ENCODE measurements around the gene S100A13. TPM values are rescaled to one million over a fixed set of nuclear protein-coding genes. Genes with fewer than 3 reads are reported as not detected.

Gene S100A13
- total and polyA plus RNA-seq, 9 of the 15 experiments (the other 6 are each of a cell fraction or from before 2014, with no cell fraction given) = 41.9 to 129 (median 58.0) TPM

DNA sequence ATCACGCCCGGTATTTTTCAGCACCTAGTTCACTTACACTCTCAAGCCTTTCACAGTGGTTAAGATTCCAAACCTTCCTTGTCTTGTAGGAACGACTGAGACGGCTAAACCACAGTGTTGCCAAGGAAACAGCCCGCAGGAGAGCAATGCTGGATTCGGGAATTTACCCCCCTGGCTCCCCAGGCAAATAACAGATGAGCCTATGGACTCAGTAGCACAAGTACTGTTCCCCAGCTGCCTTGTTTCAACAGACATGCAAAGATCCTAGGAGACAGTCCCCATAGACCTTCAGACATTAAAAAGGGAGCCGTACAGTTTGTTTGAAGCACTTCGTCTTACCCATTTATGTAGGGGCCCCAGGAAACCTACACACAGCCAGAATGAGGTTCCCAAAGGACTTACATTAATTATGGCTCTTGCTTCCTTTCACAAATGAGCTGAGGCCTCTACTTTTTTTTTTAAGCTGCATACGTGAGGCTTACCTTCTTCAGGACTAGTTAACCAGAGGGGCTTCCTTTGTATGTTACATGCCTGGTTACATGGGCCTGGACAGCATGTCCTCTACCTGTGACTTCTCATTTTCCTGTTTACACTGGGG lies 33.9 kb upstream of the S100A13 start (continued):
- TF ChIP-seq, protein P1, sequence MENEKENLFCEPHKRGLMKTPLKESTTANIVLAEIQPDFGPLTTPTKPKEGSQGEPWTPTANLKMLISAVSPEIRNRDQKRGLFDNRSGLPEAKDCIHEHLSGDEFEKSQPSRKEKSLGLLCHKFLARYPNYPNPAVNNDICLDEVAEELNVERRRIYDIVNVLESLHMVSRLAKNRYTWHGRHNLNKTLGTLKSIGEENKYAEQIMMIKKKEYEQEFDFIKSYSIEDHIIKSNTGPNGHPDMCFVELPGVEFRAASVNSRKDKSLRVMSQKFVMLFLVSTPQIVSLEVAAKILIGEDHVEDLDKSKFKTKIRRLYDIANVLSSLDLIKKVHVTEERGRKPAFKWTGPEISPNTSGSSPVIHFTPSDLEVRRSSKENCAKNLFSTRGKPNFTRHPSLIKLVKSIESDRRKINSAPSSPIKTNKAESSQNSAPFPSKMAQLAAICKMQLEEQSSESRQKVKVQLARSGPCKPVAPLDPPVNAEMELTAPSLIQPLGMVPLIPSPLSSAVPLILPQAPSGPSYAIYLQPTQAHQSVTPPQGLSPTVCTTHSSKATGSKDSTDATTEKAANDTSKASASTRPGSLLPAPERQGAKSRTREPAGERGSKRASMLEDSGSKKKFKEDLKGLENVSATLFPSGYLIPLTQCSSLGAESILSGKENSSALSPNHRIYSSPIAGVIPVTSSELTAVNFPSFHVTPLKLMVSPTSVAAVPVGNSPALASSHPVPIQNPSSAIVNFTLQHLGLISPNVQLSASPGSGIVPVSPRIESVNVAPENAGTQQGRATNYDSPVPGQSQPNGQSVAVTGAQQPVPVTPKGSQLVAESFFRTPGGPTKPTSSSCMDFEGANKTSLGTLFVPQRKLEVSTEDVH (IDR thresholded peaks at IDR 0.05; ENCODE audit: low read depth, partially characterized antibody) = peak; percentile 24
- TF ChIP-seq SUPT5H (IDR thresholded peaks at IDR 0.05) = peak; percentile 84
- no peak for TF ChIP-seq RFX5 (IDR thresholded peaks at IDR 0.05; ENCODE audit: low read depth, low read length)
- TF ChIP-seq CBFA2T3 (IDR thresholded peaks at IDR 0.05) = no peak
- no peak for TF ChIP-seq SNIP1 (IDR thresholded peaks at IDR 0.05; ENCODE audit: low read depth)
- no peak for TF ChIP-seq ZSCAN29 (IDR thresholded peaks at IDR 0.05)
- TF ChIP-seq TAF1 (IDR thresholded peaks at IDR 0.05; ENCODE audit: control insufficient read depth, extremely low read depth, insufficient read depth, low read length, severe bottlenecking) = no peak
- peak; percentile 93 for TF ChIP-seq POLR2AphosphoS2 (IDR thresholded peaks at IDR 0.05; ENCODE audit: low read length)
- TF ChIP-seq ZBTB34 (CRISPR knock-in tag; IDR thresholded peaks at IDR 0.05) = no peak
- TF ChIP-seq BMI1 (IDR thresholded peaks at IDR 0.05; ENCODE audit: low read length) = no peak
- no peak for TF ChIP-seq ZNF24 (IDR thresholded peaks at IDR 0.05)
- TF ChIP-seq ZNF197 (CRISPR knock-in tag; IDR thresholded peaks at IDR 0.05; ENCODE audit: low read depth) = no peak

Data from K562 (cell line).